ENCODE measurements around the gene SOX6. TPM values are rescaled to one million over a fixed set of nuclear protein-coding genes. Genes with fewer than 3 reads are reported as not detected.

The SOX6 gene
- total RNA-seq, 2 experiments from 2014 or later, result 0.20 TPM; not detected in 1

DNA sequence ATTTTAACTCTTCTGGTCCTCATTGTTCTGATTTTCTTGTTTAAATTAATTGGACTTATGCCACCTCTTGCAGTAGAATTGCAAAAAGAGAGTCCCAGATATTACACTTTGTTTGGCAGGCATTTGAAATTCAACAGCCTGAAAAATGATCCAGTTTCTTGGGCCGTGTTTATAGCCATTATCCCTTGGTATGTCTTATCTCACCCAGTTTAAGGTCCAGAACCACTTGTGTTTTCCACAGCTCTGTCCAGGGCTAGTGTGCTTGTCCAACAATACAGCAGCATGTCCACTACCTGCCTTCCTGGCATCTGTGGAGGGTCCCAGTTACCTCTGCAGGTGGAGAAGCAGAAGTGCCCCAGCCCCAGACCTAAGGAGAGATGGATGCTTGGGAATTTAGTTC lies 397.4 kb downstream of the SOX6 start:
- Histone ChIP-seq H3K36me3 (ENCODE audit: insufficient read depth, low read length) (no peaks in the 10 kb centered on the region), H3K27me3 (ENCODE audit: control insufficient read depth in 1 of 2, insufficient read depth in 2 of 2, low read length in 2 of 2) (no peaks in the 10 kb centered on the region), H3K4me1 (ENCODE audit: insufficient read depth, low read length) (no peaks in the 10 kb centered on the region), H3K27ac (ENCODE audit: low read depth in 1 of 2, low read length in 2 of 2) (no peak overlapping the region), H3K4me3 (ENCODE audit: low read length) (no peak overlapping the region), H3K9me3 (ENCODE audit: control insufficient read depth in 1 of 2, insufficient read depth in 1 of 2, low read length in 2 of 2) (peaks cover 0 to 4% of the 10 kb centered on the region in 2 experiments)
- Mint-ChIP-seq H3K9me3 (no peaks in the 10 kb centered on the region), H3K27me3 (peaks cover 4% of the 10 kb centered on the region), H3K27ac (no peak overlapping the region), H3K36me3 (ENCODE audit: low read depth) (no peaks in the 10 kb centered on the region), H3K4me1 (ENCODE audit: low read depth) (no peaks in the 10 kb centered on the region), H3K4me3 (no peak overlapping the region)
- ChIA-PET CTCF (no interaction called here), POLR2A (no interaction called here)
- intact Hi-C loops (cut with DNase I, micrococcal nuclease), result no loop called here
- no peak for DNase-seq
- TF ChIP-seq CTCF (IDR thresholded peaks at IDR 0.05), result no peak
- no peak for ATAC-seq (ENCODE audit: poor library complexity)

- POLR2A ChIA-PET, result no interaction called here
- H3K4me1 Mint-ChIP-seq (ENCODE audit: low read depth), result no peaks in the 10 kb centered on the region
- TF ChIP-seq CTCF (IDR thresholded peaks at IDR 0.05), result no peak
Observed at GRCh38 chr11:15957234-15957633, 399.1 kb downstream of the SOX6 start.

DNA sequence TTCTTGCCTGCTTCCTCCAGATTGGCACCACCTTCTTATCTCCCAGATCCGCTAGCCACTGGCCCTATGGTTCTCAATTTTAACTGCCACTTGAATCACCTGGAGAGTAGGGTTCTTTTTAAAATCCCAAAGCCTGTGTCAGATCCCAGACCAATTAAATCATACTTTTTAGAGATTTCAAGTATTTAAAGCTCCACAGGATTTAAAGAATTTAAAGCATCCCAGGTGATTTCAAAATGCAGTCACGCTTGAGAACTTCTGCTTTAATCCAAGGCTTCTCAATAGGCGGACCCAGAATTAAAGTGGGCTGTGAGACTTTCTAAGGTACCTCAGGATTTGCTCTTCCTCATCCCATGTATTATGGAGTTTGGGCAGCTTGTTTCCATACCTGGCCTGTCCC lies 400.0 kb downstream of the SOX6 start:
- no peak overlapping the region for H3K4me3 ChIP-seq (ENCODE audit: low read length)
- no peak overlapping the region for H3K27ac ChIP-seq (ENCODE audit: low read depth in 1 of 2, low read length in 2 of 2)
- DNase-seq (no peak), ATAC-seq (ENCODE audit: poor library complexity) (no peak)
- H3K4me1 ChIP-seq (ENCODE audit: insufficient read depth, low read length), result no peaks in the 10 kb centered on the region
- H3K4me1 Mint-ChIP-seq (ENCODE audit: low read depth), result no peaks in the 10 kb centered on the region
- peaks cover 0 to under 1% of the 10 kb centered on the region in 2 experiments for H3K9me3 ChIP-seq (ENCODE audit: control insufficient read depth in 1 of 2, insufficient read depth in 1 of 2, low read length in 2 of 2)
- no peak for TF ChIP-seq CTCF (IDR thresholded peaks at IDR 0.05)
- no peaks in the 10 kb centered on the region for H3K27me3 Mint-ChIP-seq
- intact Hi-C loops (cut with DNase I, micrococcal nuclease), result no loop called here
- ChIA-PET CTCF (no interaction called here), POLR2A (no interaction called here)
- no peaks in the 10 kb centered on the region for H3K36me3 Mint-ChIP-seq (ENCODE audit: low read depth)
- no peak overlapping the region for H3K4me3 Mint-ChIP-seq
- no peaks in the 10 kb centered on the region for H3K9me3 Mint-ChIP-seq
- H3K36me3 ChIP-seq (ENCODE audit: insufficient read depth, low read length), result no peaks in the 10 kb centered on the region
- H3K27me3 ChIP-seq (ENCODE audit: control insufficient read depth in 1 of 2, insufficient read depth in 2 of 2, low read length in 2 of 2), result no peaks in the 10 kb centered on the region
- H3K27ac Mint-ChIP-seq, result no peak overlapping the region

More at GRCh38 chr11:15957234-15957633, 399.1 kb downstream of the SOX6 start:
- H3K27ac ChIP-seq (ENCODE audit: low read depth in 1 of 2, low read length in 2 of 2), result no peak overlapping the region
- CTCF ChIA-PET, result no interaction called here
- no peak overlapping the region for H3K27ac Mint-ChIP-seq
- intact Hi-C loops (cut with DNase I, micrococcal nuclease), result no loop called here
- ATAC-seq (ENCODE audit: poor library complexity) (no peak), DNase-seq (no peak)
- no peak overlapping the region for H3K4me3 ChIP-seq (ENCODE audit: low read length)
- H3K27me3 ChIP-seq (ENCODE audit: control insufficient read depth in 1 of 2, insufficient read depth in 2 of 2, low read length in 2 of 2), result no peaks in the 10 kb centered on the region
- no peaks in the 10 kb centered on the region for H3K27me3 Mint-ChIP-seq
- H3K9me3 ChIP-seq (ENCODE audit: control insufficient read depth in 1 of 2, insufficient read depth in 1 of 2, low read length in 2 of 2), result peaks cover 0 to 4% of the 10 kb centered on the region in 2 experiments
- H3K36me3 Mint-ChIP-seq (ENCODE audit: low read depth), result no peaks in the 10 kb centered on the region
- H3K4me1 ChIP-seq (ENCODE audit: insufficient read depth, low read length), result no peaks in the 10 kb centered on the region
- H3K36me3 ChIP-seq (ENCODE audit: insufficient read depth, low read length), result no peaks in the 10 kb centered on the region
- no peaks in the 10 kb centered on the region for H3K9me3 Mint-ChIP-seq
- H3K4me3 Mint-ChIP-seq, result no peak overlapping the region
